ENCODE measurements around the gene XRN2. TPM values are rescaled to one million over a fixed set of nuclear protein-coding genes. Genes with fewer than 3 reads are reported as not detected.

XRN2 gene
- total RNA-seq, 1 experiment from 2014 or later: 78.3 TPM

DNA sequence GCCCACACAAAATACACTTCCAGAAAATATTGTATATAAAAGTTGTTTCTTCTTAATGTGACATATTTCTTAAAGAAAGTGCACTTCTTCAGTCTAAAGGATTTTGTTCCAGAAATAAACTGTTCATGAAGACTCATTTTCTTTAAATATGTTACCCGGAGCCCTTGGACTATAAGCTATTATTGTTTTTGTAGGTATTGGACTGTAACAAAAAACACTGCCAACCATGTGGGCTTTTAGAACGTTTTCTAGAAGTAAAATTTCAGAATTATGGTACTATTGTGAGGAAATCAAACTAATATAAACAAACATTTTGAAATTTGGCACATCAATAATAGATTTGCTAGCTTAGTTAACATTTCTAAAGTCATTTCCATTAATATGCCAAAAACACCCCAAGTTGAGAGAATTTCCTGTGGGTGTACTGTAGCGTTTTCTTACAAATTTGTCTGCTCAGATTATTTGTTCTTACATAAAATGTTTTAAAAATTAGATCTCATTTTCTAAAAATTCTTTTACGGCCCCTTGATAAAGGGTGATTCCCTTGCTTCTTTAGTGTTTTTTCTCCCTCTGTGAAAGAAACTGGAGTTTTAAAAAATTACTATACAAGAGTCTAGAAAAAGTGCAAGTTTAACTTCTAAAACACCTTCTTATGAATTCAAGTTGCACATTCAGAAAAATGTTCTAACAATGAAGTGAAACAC, 90.8 kb downstream of the XRN2 start:
- H3K79me2 ChIP-seq (ENCODE audit: low read depth): no peaks in the 10 kb centered on the region
- no peak for DNase-seq
- ChIA-PET POLR2A (ENCODE audit: unreplicated experiment) (no interaction called here), CTCF (no interaction called here)
- no peaks in the 10 kb centered on the region for H3K9me2 ChIP-seq (ENCODE audit: insufficient read depth)
- TF ChIP-seq EZH2 (IDR thresholded peaks at IDR 0.05; ENCODE audit: low read depth): no peak
- TF ChIP-seq, protein P1, sequence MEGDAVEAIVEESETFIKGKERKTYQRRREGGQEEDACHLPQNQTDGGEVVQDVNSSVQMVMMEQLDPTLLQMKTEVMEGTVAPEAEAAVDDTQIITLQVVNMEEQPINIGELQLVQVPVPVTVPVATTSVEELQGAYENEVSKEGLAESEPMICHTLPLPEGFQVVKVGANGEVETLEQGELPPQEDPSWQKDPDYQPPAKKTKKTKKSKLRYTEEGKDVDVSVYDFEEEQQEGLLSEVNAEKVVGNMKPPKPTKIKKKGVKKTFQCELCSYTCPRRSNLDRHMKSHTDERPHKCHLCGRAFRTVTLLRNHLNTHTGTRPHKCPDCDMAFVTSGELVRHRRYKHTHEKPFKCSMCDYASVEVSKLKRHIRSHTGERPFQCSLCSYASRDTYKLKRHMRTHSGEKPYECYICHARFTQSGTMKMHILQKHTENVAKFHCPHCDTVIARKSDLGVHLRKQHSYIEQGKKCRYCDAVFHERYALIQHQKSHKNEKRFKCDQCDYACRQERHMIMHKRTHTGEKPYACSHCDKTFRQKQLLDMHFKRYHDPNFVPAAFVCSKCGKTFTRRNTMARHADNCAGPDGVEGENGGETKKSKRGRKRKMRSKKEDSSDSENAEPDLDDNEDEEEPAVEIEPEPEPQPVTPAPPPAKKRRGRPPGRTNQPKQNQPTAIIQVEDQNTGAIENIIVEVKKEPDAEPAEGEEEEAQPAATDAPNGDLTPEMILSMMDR (conservative IDR thresholded peaks at IDR 0.05): no peak
- no peak overlapping the region for H3K4me3 ChIP-seq
- H3K27ac ChIP-seq: no peak overlapping the region
- H3K36me3 ChIP-seq (ENCODE audit: low read depth): no peaks in the 10 kb centered on the region
- no TSS peak for BruUV-seq (replicated peaks)
- H4K20me1 ChIP-seq (ENCODE audit: insufficient read depth): no peaks in the 10 kb centered on the region
- no peaks in the 10 kb centered on the region for H3K4me1 ChIP-seq (replicated peaks; ENCODE audit: insufficient read depth)
- intact Hi-C loops (cut with micrococcal nuclease; ENCODE audit: unreplicated experiment): no loop called here
- no peak overlapping the region for H3K4me2 ChIP-seq
- no peaks in the 10 kb centered on the region for H3K27me3 ChIP-seq (ENCODE audit: insufficient read depth, low read depth)
- H3K9me3 ChIP-seq (ENCODE audit: insufficient read depth, low read depth): no peaks in the 10 kb centered on the region
- H3F3A ChIP-seq (ENCODE audit: insufficient read depth, low read depth): no peaks in the 10 kb centered on the region
- no peak overlapping the region for H2AFZ ChIP-seq

DNA sequence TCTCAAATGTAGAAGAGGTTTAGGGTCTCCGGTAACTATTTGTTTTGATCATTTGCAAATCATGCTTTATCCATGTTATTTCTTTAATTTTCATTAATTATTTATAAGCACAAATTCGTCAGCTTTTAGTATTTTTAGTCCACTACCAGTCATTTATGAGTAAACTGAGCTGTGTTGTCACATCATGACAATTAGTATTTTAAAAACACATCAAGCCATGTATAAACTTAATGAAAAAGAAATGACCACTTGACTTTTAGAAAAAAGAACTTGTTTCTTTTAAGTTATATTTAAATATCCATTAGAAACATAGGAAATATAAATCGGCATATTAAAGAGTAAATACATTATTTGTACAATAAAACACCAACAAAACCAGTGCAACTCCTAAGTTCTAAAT, 91.4 kb downstream of the XRN2 start:
- Histone ChIP-seq H3K27ac (no peak overlapping the region), H3K9me2 (ENCODE audit: insufficient read depth) (no peaks in the 10 kb centered on the region), H3K36me3 (ENCODE audit: low read depth) (no peaks in the 10 kb centered on the region), H3K4me1 (replicated peaks; ENCODE audit: insufficient read depth) (no peaks in the 10 kb centered on the region), H3F3A (ENCODE audit: insufficient read depth, low read depth) (no peaks in the 10 kb centered on the region), H3K4me3 (no peak overlapping the region), H3K79me2 (ENCODE audit: low read depth) (no peaks in the 10 kb centered on the region), H3K4me2 (no peak overlapping the region), H2AFZ (no peak overlapping the region), H3K27me3 (ENCODE audit: insufficient read depth, low read depth) (peaks cover under 1% of the 10 kb centered on the region; the same call in 1 of the 2 replicates), H4K20me1 (ENCODE audit: insufficient read depth) (no peaks in the 10 kb centered on the region), H3K9me3 (ENCODE audit: insufficient read depth, low read depth) (no peaks in the 10 kb centered on the region)
- no TSS peak for BruUV-seq (replicated peaks)
- DNase-seq: no peak
- intact Hi-C loops (cut with micrococcal nuclease; ENCODE audit: unreplicated experiment): no loop called here
- ChIA-PET POLR2A (ENCODE audit: unreplicated experiment) (no interaction called here), CTCF (no interaction called here)
- TF ChIP-seq EZH2 (IDR thresholded peaks at IDR 0.05; ENCODE audit: low read depth): no peak
- TF ChIP-seq, protein P1 (conservative IDR thresholded peaks at IDR 0.05): no peak

DNA sequence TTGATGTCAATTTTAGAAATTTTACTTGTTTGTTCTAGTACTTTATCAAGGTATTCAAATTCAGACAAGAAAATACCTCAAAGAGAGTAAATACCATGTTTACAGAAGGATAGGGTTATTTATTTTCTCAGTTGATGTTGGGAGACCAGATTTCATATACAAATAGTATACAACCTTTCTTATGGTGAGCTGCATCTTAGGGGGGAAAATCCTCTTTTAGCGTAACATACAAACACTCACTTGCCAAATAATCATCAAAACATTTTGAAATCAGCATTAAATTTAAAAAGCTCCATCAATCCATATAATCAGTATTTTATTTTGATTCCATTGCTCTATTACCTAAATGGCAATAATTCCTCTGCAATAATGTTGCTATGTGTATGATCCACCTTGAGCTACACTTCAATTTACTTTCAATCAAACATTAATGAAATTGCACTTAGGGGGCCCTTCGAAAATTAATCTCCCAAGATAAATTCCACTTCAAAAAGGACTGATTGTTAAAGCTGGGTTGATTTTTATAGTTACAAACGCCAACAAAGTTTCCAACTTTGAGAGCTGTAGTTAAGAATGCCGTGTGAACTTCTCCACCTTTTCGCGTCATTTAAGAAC, 92.0 kb downstream of the XRN2 start:
- DNase-seq: no peak
- Histone ChIP-seq H3K9me2 (ENCODE audit: insufficient read depth) (no peaks in the 10 kb centered on the region), H3K4me1 (replicated peaks; ENCODE audit: insufficient read depth) (no peaks in the 10 kb centered on the region), H3K4me2 (no peak overlapping the region), H3K27ac (no peak overlapping the region), H3F3A (ENCODE audit: insufficient read depth, low read depth) (no peaks in the 10 kb centered on the region), H3K4me3 (no peak overlapping the region), H3K9me3 (ENCODE audit: insufficient read depth, low read depth) (no peaks in the 10 kb centered on the region), H3K36me3 (ENCODE audit: low read depth) (no peaks in the 10 kb centered on the region), H2AFZ (no peak overlapping the region), H3K79me2 (ENCODE audit: low read depth) (no peaks in the 10 kb centered on the region), H3K27me3 (ENCODE audit: insufficient read depth, low read depth) (peaks cover 4% of the 10 kb centered on the region; the same call in 1 of the 2 replicates), H4K20me1 (ENCODE audit: insufficient read depth) (no peaks in the 10 kb centered on the region)
- TF ChIP-seq EZH2 (IDR thresholded peaks at IDR 0.05; ENCODE audit: low read depth): no peak
- TF ChIP-seq, protein P1 (conservative IDR thresholded peaks at IDR 0.05): no peak
- POLR2A ChIA-PET (ENCODE audit: unreplicated experiment): no interaction called here
- intact Hi-C loops (cut with micrococcal nuclease; ENCODE audit: unreplicated experiment): no loop called here
- CTCF ChIA-PET: no interaction called here
- BruUV-seq (replicated peaks): no TSS peak
